Islet precursor cell (in vitro differentiated cells): ENCODE data around the gene TMEM89.

ENCODE experiments used
- DNase-seq: peaks from one replicate; pipeline ENCODE4 v3.0.0-alpha.2; 2018

TMEM89 gene

GRCh38 chr3:48585411-48585810 is 36.2 kb downstream of the TMEM89 start:
- no peak for DNase-seq

GRCh38 chr3:48584836-48585235 is 36.7 kb downstream of the TMEM89 start:
- no peak for DNase-seq

- no peak for DNase-seq
These were observed 39.7 kb downstream of the TMEM89 start for GRCh38 chr3:48581621-48582481.

GRCh38 chr3:48576647-48577046 is 44.9 kb downstream of the TMEM89 start:
- DNase-seq = no peak

- no peak for DNase-seq
These were observed 46.2 kb downstream of the TMEM89 start for GRCh38 chr3:48575366-48575765.

DNA sequence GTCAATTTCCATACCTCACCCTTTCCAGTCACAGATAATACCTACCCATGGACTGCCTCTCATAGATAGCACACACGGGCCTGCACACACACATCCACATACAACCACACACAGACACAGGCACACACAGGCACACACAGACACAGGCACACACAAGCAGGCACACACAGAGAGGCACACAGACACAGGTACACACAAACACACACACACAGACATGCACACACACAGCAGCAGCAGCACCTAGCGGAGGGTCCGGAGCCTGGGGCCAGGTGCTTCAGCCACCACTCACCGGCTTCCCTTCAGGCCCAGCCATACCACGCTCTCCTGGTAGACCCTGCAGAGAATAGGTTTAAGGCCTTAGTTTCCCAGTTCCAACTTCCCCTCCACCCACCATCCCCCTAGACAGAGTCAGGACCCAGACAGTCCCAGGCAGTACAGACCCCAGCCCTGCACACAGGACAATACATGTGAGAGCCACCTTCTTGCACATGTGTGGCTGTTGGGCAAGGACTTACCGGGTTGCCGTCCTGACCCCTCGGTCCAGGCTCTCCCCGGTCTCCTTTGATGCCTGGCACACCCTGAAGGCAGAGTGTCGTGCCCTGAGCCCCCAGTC is 47.5 kb downstream of the TMEM89 start:
- DNase-seq = no peak

GRCh38 chr3:48572517-48572916 is 49.1 kb downstream of the TMEM89 start:
- no peak for DNase-seq

DNA sequence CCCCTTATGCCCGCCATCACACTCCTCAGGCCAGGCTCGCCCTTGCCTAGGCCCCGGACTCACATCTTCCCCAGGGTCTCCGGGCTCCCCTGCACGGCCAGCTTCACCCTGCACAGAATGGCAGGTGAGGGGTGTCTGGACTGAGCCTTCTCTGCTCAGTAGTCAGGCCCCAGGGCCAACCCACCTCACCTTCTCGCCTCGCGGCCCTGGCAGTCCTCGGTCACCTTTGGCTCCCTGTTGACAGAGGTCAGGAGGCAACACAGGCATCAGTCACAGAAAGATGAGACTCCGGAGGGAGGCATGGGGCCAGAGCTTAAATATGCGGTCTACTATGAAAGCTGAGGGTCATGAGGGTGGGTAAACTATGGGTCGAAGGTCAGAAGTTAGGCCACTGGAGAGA is 49.6 kb downstream of the TMEM89 start:
- no peak for DNase-seq
